Activated T-cell treated with anti-CD3 and anti-CD28 coated beads, Interleukin-2, amount 50 U/mL, for 1 hour (primary cell): Measurements from ENCODE around the gene GCAT.
A peak's percentile ranks its signal among the peaks of the same experiment; 100 is the strongest.

Experiments
- DNase-seq: peaks from one replicate; pipeline ENCODE4 v3.0.0-alpha.2; 2020

GCAT gene

DNA sequence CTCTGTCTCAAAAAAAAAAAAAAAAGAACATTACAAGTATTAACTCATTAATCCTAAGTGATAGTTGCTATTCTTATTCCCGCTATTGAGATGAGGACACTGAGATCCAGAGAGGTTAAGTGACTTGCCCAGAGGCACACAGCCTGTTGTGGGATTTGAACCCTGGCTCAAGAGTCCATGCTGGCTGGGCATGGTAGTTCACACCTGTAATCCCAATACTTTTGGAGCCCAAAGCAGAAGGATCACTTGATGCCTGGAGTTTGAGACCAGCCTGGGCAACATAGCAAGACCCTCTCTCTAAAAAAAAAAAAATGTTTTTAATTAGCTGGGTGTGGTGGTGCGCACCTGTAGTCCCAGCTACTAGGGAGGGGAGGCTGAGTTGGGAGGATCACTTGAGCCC is 4.1 kb downstream of the GCAT start:
- no peak for DNase-seq

DNA sequence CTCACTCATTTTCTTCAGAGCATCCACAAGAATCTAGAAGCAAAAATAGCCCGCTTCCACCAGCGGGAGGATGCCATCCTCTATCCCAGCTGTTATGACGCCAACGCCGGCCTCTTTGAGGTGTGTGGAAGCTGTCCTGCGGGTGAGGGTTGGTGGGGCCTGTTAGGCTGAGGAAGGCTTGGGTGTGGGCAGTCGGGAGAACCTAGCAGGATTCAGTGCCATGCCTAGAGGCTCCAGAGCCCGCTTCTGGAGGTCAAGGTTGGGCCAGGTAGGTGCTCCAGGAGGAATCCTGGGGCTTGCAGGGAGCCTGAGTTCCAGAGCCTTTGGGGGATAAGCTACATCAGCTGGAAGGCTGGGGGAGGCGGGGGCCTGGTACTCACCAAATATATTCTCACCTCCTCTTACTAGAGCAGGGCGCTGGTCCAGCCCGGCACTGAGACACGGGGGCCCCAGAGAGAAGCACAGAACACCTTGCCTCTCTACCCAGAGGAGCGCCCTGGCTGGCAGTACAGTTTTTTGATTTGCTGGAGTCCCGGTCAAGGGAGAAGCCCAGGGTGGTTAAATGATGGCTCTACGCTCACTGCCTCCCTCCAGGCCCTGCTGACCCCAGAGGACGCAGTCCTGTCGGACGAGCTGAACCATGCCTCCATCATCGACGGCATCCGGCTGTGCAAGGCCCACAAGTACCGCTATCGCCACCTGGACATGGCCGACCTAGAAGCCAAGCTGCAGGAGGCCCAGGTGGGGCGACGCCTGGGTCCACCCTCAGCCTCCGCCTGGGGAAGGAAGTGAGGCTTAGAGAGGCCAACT is 5.3 kb downstream of the GCAT start:
- DNase-seq = no peak

DNA sequence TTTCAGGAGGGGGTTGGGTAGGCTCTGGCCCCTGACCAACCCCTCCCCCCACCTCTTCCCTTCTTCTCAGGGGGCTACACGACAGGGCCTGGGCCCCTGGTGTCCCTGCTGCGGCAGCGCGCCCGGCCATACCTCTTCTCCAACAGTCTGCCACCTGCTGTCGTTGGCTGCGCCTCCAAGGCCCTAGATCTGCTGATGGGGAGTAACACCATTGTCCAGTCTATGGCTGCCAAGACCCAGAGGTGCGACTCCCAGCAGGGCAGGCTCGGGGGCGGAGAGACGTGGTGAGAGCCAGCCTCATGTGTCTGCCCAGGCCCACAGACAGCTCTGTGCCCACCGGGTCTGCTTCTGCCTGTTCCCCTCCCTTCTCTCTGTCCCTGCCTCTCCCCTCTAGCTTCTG is 7.9 kb downstream of the GCAT start:
- no peak for DNase-seq

DNA sequence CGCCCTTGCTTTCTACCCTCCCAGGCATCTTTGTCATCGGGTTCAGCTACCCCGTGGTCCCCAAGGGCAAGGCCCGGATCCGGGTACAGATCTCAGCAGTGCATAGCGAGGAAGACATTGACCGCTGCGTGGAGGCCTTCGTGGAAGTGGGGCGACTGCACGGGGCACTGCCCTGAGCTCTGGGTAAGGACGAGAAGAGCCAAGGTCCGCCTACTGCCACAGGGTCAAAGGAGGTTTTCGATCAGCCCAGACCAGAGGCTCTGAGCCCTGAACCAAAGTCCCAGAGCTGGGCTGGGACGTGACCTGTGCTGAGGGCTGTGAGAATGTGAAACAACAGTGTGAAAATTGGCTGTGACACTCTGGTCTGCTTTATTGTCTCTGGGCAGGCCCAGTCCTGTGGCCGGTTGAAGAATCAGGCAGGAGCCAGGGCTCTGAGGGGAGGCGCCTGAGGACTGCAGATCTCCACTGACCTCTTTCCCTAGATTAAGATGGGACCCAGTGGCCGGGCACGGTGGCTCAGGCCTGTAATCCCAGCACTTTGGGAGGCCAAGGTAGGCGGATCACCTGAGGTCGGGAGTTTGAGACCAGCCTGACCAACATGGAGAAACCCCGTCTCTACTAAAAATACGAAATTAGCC is 8.9 kb downstream of the GCAT start:
- DNase-seq = no peak

DNA sequence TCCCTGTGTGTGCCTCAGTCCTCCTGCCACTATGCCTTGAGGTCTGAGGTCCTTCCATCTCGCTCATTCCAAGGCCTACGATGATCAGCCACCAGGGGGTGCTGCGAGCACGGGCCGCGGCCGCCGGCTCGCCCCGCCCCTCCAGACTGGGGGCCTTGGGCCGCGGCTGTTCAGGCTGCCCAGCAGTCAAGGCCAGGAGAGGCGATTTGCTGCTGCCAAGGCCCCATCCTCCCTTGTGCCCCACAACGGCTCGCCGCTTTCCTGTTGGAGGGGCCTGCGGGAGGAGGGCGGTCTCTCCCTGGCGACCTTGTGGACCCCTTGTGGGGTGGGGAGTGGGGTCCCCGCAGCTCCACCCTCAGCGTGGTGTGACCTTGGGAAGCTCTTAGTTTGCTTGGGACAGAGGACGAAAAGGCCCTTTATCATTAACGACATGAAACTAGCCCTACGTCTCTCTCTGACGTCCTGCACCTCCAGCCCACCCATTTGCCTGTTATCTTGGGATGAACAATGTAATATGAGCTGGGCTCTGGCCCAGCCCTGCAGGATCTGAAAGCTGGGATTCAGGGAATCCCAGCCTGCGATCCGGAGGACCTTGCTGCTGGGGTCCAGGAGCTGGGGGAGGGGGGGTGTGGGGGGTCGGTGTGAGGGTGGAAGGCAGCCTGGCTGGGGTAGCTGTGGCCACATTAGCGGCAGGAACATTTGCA is 10.1 kb downstream of the GCAT start:
- peak; percentile 87 for DNase-seq

DNA sequence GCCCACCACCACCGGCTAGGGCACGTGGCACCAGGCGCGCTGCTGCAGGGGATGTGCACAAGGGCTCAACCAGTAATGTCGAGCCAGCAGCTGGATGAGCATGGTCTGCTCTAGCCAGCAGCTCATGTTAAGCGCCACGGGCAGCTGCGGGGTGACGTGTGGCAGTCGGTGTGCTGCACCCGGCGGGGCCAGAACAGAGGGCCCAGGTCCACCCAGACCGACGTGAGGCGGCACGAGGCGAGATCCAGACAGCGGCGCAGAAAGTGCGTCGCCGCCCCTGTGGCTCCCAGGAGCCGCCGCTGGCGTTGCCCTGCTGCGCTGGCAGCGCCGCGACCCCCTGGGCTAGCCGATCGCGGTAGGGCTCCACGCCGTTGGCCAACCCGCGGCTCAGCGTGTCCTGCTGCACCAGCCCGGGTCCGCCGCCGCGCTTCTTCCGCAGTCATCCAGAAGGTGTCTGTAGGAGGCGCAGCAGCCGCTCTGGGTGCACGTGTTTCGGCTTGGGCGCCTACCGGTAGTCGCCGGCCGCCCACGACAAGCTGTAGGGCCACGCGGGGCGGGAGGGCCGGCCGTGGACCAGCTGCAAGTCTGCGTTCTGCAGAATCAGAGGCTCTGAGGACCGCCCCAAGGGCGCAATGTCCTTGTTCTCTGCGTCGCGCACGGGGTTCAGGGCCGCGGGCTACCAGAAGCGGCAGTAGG is 10.8 kb downstream of the GCAT start:
- DNase-seq = peak; percentile 70

DNA sequence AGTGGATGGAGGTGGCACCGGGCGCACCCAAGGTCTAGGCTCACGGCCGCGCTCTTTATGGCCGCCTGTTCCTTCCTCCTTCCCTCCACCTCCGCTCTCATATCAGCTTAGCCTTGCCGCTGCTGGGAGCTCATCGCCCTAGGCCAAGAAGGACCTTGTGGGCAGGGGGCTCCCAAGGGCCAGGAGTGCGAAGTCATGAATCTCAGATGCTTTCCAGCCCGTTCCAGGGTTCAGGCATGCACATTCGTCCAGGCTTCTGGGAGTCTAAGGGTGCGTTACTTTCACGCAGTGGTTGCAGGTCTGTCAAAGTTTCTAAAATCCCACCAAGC is 11.3 kb downstream of the GCAT start:
- DNase-seq = no peak

DNA sequence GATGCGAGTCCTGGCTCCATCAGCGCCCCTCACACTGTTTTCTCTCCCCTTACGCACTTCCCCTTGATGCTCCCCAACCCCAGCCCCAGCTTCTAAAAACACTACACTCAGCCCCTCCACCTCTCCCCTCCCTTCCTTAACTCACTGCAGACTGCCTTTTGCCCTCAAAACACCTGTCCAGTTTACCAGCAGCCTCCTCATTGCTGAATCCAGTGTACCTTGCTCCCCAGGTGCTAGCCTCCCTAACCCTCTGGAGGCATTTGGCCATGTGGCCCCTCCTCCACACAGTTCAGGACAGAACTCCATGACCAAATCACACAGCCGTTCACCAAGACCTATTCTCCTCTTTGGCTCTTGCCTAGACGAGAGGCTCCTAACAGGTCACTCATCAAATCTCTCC is 12.6 kb downstream of the GCAT start:
- DNase-seq = no peak

DNA sequence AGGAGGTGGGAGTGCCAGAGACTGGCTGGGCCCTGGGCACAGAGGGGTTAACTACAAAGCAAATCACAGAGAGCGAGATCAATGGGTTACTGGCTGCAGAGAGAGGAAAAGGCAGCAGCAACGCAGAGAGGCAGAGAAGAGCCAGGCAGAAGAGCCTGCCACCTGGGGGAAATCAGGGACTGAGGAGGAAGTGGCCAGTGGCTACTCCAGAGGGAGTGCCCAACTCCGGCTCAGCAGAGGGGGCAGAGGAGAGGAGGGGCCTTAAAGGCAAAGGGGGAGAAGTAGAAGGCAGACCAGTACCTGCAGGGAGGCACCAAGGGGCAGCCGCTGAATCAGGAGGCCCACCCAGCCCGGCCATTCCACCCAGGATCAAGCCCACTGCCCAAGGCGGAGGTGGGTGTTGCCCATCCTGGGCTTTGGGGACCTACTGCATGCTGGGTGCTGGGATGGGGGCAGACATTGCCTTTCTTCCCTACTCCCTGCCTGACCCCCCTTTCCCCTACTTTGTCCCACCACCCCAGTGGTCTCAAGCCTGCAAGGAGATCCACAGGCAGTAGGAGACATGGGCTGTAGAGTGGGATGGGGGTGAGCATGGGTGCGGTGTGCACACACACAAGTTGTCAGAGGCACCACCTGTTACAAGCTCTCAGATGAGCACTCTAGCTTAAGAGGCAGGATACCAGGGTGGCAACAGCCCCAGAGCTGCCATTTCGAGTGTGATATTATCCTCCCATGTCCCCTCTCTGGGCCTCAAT is 14.5 kb downstream of the GCAT start:
- DNase-seq = no peak

DNA sequence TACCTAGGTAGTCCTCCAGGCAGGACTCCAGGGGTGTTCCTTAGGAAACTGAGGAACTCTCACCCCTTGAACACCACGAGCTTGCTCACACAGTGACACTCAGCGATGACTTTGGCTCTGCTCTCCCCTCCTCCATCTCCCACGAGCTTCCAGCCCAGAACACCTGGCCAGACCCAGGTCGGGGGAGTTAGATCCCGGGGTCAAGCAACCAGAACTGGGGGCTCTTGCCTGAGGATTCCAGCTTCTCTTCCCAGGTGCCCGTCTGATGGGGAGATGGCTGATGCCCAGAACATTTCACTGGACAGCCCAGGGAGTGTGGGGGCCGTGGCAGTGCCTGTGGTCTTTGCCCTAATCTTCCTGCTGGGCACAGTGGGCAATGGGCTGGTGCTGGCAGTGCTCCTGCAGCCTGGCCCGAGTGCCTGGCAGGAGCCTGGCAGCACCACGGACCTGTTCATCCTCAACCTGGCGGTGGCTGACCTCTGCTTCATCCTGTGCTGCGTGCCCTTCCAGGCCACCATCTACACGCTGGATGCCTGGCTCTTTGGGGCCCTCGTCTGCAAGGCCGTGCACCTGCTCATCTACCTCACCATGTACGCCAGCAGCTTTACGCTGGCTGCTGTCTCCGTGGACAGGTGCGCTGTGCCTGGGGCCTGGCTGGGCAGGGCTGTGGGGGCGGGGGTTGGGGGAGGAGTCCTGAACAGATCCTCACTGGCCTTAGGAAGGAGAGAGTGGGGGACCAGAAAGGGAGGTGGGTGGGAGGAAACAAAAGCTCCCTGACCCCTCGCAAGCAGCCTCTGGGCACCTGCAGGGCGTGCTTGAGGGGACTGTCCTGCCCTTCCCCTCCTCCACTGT is 15.6 kb downstream of the GCAT start, which contains the start of gene GALR3:
Gene GALR3 (plus strand): TSS at position 249 of the 852 bp plus-strand sequence. CDS start 25 bp downstream, at position 274.
- DNase-seq = no peak

DNA sequence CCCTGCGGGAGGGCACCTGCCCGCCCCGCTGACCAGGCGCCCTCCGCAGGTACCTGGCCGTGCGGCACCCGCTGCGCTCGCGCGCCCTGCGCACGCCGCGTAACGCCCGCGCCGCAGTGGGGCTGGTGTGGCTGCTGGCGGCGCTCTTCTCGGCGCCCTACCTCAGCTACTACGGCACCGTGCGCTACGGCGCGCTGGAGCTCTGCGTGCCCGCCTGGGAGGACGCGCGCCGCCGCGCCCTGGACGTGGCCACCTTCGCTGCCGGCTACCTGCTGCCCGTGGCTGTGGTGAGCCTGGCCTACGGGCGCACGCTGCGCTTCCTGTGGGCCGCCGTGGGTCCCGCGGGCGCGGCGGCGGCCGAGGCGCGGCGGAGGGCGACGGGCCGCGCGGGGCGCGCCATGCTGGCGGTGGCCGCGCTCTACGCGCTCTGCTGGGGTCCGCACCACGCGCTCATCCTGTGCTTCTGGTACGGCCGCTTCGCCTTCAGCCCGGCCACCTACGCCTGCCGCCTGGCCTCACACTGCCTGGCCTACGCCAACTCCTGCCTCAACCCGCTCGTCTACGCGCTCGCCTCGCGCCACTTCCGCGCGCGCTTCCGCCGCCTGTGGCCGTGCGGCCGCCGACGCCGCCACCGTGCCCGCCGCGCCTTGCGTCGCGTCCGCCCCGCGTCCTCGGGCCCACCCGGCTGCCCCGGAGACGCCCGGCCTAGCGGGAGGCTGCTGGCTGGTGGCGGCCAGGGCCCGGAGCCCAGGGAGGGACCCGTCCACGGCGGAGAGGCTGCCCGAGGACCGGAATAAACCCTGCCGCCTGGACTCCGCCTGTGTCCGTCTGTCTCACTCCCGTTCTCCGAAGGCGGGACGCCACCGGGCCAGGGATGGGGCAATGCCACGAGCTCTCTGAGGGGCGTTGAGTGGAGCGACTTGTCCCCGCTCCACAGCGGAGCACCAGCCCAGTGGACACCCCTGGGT is 17.2 kb downstream of the GCAT start:
- no peak for DNase-seq

DNA sequence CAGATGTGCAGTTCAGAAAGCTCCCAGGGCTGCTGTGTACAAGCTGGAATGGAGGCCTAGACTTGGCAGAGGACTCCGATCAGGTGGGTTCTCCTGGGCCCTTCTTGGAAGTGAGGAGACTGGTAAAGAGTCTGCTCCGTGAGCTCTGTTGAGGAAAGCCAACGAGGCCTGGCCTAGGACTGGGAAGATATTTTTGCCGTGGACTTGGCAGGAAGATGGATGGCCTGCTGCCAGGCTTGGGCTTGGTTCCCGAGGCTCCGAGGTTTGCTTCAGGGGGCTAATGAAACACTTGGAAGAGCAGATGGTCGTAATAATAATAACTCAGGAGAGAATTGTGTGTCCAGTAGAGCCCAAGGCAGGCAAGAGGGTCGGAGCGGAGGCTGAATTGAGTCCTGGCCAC is 19.3 kb downstream of the GCAT start:
- no peak for DNase-seq

DNA sequence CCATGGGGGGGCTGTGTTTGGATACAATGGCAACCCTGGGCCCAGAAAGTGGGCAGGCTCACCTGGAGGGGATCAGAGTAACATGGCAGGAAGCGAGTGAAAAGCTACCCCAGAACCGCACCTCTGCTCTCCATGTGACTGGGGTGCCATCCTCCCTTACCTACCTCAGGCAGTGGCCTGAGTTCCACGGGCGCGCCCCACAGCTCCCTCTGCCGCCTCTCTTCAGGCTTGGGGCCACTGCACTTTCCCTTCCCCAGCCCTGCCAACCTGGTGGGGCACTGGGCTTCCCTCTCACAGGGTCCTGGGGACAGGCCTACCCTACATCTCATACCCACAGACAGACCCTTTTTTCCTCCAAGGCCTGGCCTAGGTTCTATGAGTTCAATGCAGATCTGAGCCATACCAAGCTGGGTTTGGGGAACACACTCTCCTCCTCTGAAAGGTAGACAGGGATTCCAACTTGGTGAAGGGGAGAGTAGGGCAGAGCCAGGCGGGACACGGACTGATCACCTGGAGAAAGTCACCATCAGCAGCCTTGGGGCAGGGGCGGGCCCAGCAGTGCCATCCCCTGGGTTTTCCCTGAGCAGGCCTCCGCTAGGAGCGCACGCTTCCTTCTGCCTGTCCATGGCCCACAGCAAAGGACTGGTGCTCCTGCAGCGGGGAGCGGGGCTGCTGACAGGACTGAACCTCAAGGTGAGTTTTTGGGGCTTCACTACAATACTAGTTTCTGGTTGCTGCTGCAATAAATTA is 22.5 kb downstream of the GCAT start:
- no peak for DNase-seq

DNA sequence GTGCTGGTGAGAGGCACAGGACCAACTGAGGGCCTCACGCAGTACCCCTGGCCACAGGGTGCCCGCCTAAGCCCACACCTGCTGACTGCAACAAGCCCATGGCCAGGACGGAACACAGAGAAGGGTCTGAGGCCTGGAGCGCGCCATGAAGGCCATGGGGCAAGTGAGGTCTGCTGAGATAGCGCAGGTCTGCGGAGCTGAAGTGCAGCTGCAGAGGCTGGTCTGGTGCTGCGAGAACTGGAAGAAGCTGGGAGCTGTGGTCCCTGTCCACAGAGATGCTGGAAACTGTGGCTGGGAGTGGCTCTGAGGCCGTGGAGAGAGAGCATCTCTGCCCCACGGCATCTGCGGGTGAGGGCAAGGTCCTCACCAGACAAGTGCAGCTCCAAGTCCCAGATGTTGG is 23.7 kb downstream of the GCAT start:
- no peak for DNase-seq

DNA sequence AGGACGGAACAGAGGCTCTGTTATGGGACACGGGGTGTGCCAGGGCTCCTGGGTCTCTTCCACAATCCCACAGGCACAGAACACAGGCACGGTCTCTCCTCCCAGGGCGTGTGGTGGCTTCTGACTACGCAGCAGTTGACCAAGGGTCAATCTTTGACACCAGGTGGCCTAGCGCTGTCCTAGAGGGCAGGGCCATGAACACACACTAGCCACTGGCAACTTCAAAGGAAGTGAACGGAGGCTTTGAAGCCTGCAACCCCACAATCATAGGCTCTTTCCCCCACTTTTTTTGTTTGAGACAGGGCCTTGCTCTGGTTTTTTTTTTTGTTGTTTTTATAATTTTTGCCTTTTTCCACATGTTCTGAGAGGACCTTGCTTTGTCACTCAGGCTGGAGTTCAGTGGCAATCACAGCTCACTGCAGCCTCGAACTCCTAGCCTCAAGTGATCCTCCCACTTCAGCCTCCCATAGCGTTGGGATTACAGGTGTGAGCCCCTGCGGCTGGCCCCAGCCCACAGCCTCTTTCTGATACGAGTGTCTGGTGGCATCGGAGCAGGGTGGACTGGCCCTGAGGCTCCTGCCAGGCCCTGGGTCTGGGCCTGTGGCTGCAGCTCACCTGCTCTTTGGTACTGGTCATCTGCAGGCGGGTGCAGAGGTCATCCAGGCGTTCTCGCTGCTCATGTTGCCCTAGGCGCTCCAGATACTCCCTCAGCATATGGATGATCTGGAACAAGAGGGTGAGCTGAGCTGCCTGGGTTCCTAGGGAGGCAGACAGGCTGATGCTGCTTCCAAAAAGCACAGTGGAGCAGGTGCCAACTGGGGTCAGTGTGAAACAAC is 24.5 kb downstream of the GCAT start:
- no peak for DNase-seq

DNA sequence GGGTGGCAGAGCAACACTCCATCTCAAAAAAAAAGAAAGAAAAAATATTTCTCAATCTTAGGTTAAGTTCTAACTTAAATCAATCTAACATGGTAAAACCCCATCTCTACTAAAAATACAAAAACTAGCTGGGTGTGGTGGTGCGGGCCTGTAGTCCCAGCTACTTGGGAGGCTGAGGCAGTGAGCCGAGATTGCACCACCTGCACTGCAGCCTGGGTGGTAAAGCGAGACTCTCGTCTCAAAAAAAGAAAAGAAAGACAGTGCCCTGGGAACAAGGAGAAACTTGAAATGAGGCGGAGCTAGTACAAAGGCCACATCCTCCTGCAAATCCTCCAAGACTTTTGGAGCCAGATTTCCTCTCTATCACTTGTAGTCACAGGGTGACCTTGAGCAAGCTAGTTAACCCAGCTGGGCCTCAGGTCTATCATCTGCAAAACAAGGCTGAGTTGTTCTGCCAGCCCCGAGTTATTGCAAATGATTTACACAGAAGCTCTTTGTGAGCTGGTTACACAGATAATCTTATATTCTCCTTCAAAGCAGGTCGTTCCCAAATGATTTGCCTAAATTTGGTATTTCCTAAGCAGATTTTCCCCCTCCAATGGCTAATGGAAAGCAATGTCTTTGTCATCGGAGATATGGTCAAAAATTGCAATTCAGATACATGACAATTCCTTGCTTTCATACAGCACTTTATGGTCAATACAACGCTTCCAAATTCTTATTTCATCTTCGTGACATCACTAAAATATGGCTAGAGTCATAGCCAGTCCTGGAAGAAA is 34.5 kb downstream of the GCAT start:
- DNase-seq = no peak

DNA sequence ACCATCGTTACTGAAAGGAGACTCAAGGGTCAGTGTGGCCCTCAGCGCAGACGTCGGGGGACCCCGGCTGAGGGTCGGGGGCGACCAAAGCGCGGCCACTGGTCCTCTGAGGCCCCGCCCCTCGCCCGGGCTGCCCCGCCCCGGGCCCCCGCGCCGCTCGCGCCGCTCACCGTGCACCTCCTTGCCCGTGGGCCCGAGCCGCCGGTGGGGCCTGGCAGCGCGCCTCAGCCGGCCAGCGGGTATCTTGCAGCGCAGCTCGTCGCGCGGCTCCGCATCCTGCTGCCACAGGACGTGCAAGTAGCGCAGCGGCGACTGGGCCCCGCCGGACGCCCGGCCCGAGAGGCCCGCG is 36.0 kb downstream of the GCAT start:
- no peak for DNase-seq

DNA sequence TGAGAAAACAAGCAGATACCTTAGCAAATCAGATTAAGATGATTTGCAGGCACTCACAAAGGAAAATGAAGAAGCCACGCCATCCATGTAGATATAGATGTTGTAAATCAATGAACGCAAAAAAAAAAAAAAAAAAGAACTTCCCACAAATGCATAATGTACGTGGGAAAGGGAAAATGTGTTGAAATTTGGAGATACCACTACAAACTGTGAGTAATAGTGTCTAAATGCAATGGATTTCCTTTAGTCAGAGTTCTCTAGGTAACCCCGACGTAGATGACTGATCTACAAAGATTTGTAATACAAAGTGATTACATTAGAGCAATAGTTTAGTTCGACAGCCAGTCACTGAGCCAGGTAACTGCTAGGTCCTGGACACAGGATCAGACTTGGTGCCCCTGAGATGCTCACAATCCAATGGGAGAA is 37.2 kb downstream of the GCAT start:
- DNase-seq = no peak
